Natural killer cell (primary cell): ENCODE measurements around the gene FOSB. TPM values are rescaled to one million over a fixed set of nuclear protein-coding genes. Genes with fewer than 3 reads are reported as not detected.
A peak's percentile ranks its signal among the peaks of the same experiment; 100 is the strongest.

Experiments used
- ATAC-seq, 3 donors: fragments of 150-1000 bp in 2 of 3; fragments of 200-7000 bp in 1 of 3; cut with Tn5 transposase; 1 replicate in 1 of 3; 2 replicates in 2 of 3; pipeline ENCODE4 v1.10.0; 2021; ENCODE audit warnings: mild to moderate bottlenecking in 2 of 3, moderate library complexity in 2 of 3
- DNase-seq, 2 donors: peaks; one replicate each; pipeline versions ENCODE4 v3.0.0 to v3.0.0-alpha.2; 2013 to 2021; ENCODE audit warnings: mixed read lengths in 1 of 2
- H3K27ac ChIP-seq: one replicate; pipeline ENCODE4 v1.5.1; 2013; ENCODE audit warnings: mild to moderate bottlenecking, low read length
- H3K27me3 ChIP-seq: one replicate; pipeline ENCODE4 v1.6.1; 2013; ENCODE audit warnings: low read length; ENCODE audit not compliant: control insufficient read depth, insufficient read depth
- H3K36me3 ChIP-seq: one replicate; pipeline ENCODE4 v1.6.1; 2013; ENCODE audit warnings: low read length; ENCODE audit not compliant: control insufficient read depth, insufficient read depth
- H3K4me1 ChIP-seq: one replicate; pipeline ENCODE4 v1.6.1; 2013; ENCODE audit warnings: low read length; ENCODE audit not compliant: control insufficient read depth, insufficient read depth
- H3K4me3 ChIP-seq: one replicate; pipeline ENCODE4 v1.5.1; 2013; ENCODE audit warnings: low read length
- H3K9me3 ChIP-seq: one replicate; pipeline ENCODE4 v1.6.1; 2013; ENCODE audit warnings: low read length; ENCODE audit not compliant: control insufficient read depth, insufficient read depth
- H3K27ac Mint-ChIP-seq, 2 donors: one replicate each; pipeline ENCODE4 v1.8.0; 2022; ENCODE audit warnings: mild to moderate bottlenecking in 2 of 2, mixed read lengths in 2 of 2, moderate library complexity in 1 of 2
- H3K27me3 Mint-ChIP-seq, 2 donors: one replicate each; pipeline ENCODE4 v1.8.0; 2022; ENCODE audit warnings: low read depth in 2 of 2, mixed read lengths in 2 of 2
- H3K36me3 Mint-ChIP-seq: one replicate; pipeline ENCODE4 v1.8.0; 2022; ENCODE audit warnings: mixed read lengths
- H3K4me1 Mint-ChIP-seq, 2 donors: one replicate each; pipeline ENCODE4 v1.8.0; 2022; ENCODE audit warnings: mixed read lengths in 2 of 2
- H3K4me3 Mint-ChIP-seq: one replicate; pipeline ENCODE4 v1.8.0; 2022; ENCODE audit warnings: mild to moderate bottlenecking, moderate library complexity, mixed read lengths
- H3K9me3 Mint-ChIP-seq, 2 donors: one replicate each; pipeline ENCODE4 v1.8.0; 2022; ENCODE audit warnings: mixed read lengths in 2 of 2
- WGBS: methylation state at CpG from one replicate; pipeline ENCODE4 v1.1.7; 2013; ENCODE audit warnings: missing lambda C conversion rate; ENCODE audit not compliant: insufficient coverage; 5-methylcytosine and 5-hydroxymethylcytosine counted together
- intact Hi-C: fragments of 100-400 bp; cut with micrococcal nuclease; formaldehyde crosslinking; loops from one replicate; pipeline ENCODE4 v1.14.2; 2022
- total RNA-seq, 4 donors: library from RNA; stranded (reverse); fragments of 120-200 nt in 1 of 4; gene quantifications; one replicate each; pipeline versions ENCODE4 v1.2.3 to v1.2.4, GENCODE V29; 2013 to 2022
- TF ChIP-seq, protein P1 (sequence below): fragments of 200-600 bp; IDR thresholded peaks from one replicate; pipeline ENCODE4 v1.8.0; 2022; ENCODE audit warnings: antibody characterized with exemption

Gene FOSB
- total RNA-seq, 3 donors from 2014 or later (not counting 1 experiment from before 2014, with no cell fraction given): 784 to 1,837 (median 1,121) TPM

DNA sequence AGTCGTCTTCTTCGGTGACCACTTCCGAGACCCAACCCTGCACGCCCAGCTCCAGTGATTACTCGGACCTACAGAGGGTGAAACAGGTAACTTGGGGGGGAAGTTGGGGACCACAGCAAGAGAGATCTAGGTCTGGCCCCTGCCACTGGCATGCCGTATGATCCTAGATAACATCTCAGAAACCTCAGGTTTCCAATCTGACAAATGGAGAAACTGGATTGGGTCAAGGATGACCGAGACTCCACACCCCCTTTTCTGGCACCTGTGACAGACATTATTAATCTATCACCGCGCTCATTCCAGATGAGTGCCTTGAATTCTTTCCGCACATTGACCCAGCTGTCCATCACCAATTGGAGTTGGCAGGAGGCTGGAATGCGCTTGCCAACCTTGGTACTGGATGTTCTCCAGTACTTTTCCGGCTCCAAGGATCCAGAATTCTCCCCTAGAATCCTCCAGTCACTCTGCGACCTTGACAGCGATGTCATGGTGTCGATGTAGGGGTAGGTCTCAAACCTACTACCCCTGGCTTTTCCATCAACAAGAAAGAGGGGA lies 56.9 kb downstream of the FOSB start:
- no peaks in the 10 kb centered on the region for H3K36me3 Mint-ChIP-seq
- ATAC-seq: no peak
- intact Hi-C loops: loop anchor here (5.0 kb wide), 1 partner anchor 33 kb away; no protein-coding TSS in a partner anchor
- H3K36me3 ChIP-seq: peaks cover 75% of the 10 kb centered on the region
- H3K27ac Mint-ChIP-seq: peak overlapping the region in 1 of 2 donors; percentile 78
- H3K4me1 ChIP-seq: peaks cover 28% of the 10 kb centered on the region
- DNase-seq: no peak
- H3K27me3 Mint-ChIP-seq: no peaks in the 10 kb centered on the region
- H3K4me3 ChIP-seq: no peak overlapping the region
- no peaks in the 10 kb centered on the region for H3K27me3 ChIP-seq
- H3K4me1 Mint-ChIP-seq: peaks cover 20 to 27% of the 10 kb centered on the region in 2 donors
- no peak overlapping the region for H3K27ac ChIP-seq
- H3K9me3 Mint-ChIP-seq: no peaks in the 10 kb centered on the region
- TF ChIP-seq, protein P1, sequence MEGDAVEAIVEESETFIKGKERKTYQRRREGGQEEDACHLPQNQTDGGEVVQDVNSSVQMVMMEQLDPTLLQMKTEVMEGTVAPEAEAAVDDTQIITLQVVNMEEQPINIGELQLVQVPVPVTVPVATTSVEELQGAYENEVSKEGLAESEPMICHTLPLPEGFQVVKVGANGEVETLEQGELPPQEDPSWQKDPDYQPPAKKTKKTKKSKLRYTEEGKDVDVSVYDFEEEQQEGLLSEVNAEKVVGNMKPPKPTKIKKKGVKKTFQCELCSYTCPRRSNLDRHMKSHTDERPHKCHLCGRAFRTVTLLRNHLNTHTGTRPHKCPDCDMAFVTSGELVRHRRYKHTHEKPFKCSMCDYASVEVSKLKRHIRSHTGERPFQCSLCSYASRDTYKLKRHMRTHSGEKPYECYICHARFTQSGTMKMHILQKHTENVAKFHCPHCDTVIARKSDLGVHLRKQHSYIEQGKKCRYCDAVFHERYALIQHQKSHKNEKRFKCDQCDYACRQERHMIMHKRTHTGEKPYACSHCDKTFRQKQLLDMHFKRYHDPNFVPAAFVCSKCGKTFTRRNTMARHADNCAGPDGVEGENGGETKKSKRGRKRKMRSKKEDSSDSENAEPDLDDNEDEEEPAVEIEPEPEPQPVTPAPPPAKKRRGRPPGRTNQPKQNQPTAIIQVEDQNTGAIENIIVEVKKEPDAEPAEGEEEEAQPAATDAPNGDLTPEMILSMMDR: no peak
- no peaks in the 10 kb centered on the region for H3K9me3 ChIP-seq
- 95% methylated on average over 15 of the region's 15 CpGs for WGBS
- H3K4me3 Mint-ChIP-seq: no peak overlapping the region

Other genes with a start within 250 kb of the FOSB start
- under 1 TPM in 2 of 3 donors, not detected in 1; 0.16 to 0.23 TPM for gene EXOC3L2, start 222.6 kb upstream of the FOSB start, total RNA-seq
- gene MARK4, start 216.7 kb upstream of the FOSB start, total RNA-seq: 10 to 100 TPM; 50.4 to 53.6 (median 51.4) TPM
- gene CKM, start 145.1 kb upstream of the FOSB start, total RNA-seq: not detected
- not detected for gene KLC3, start 127.2 kb upstream of the FOSB start, total RNA-seq
- 10 to 100 TPM; 13.4 to 22.3 (median 14.9) TPM for gene ERCC2, start 97.4 kb upstream of the FOSB start, total RNA-seq
- 1 to 10 TPM; 5.6 to 7.4 (median 5.9) TPM for gene PPP1R13L, start 62.9 kb upstream of the FOSB start, total RNA-seq
- gene POLR1G, start 61.4 kb upstream of the FOSB start, total RNA-seq: 1 to 10 TPM in 1 of 3 donors, under 1 TPM in 2; 0.28 to 1.4 (median 0.45) TPM
- gene ERCC1, start 44.1 kb upstream of the FOSB start, total RNA-seq: 10 to 100 TPM; 46.8 to 55.2 (median 48.2) TPM
- 1 to 10 TPM; 1.9 to 5.5 (median 3.0) TPM for gene RTN2, start 29.1 kb downstream of the FOSB start, total RNA-seq
- 1 to 10 TPM; 5.1 to 8.3 (median 6.8) TPM for gene PPM1N, start 30.4 kb downstream of the FOSB start, total RNA-seq
- 100 to 1,000 TPM; 192 to 244 (median 237) TPM for gene VASP, start 39.5 kb downstream of the FOSB start, total RNA-seq
- 10 to 100 TPM in 1 of 3 donors, 1 to 10 TPM in 2; 8.2 to 10.4 (median 9.0) TPM for gene OPA3, start 116.8 kb downstream of the FOSB start, total RNA-seq
- gene GPR4, start 134.2 kb downstream of the FOSB start, total RNA-seq: under 1 TPM in 2 of 3 donors, not detected in 1; 0.12 to 0.13 TPM
- 100 to 1,000 TPM; 112 to 136 (median 117) TPM for gene EML2, start 171.4 kb downstream of the FOSB start, total RNA-seq
- gene GIPR, start 200.2 kb downstream of the FOSB start, total RNA-seq: 10 to 100 TPM; 20.7 to 24.5 (median 21.5) TPM
- 100 to 1,000 TPM; 212 to 252 (median 241) TPM for gene SNRPD2, start 224.0 kb downstream of the FOSB start, total RNA-seq
- 10 to 100 TPM in 2 of 3 donors, 1 to 10 TPM in 1; 8.7 to 11.5 (median 10.0) TPM for gene QPCTL, start 224.7 kb downstream of the FOSB start, total RNA-seq